IPS DF 4.7 (cell line): ENCODE data around the gene B4GALT4.
"Not testable (repeated sequence)": the region's sequence is repeated elsewhere in the genome, so short reads cannot be mapped to it uniquely, and the experiment has no call there.

Experiments
- DNase-seq: peaks from one replicate; pipeline ENCODE4 v3.0.0-alpha.2; 2013; ENCODE audit warnings: low spot score; ENCODE audit errors: extremely low read depth

B4GALT4 gene

DNA sequence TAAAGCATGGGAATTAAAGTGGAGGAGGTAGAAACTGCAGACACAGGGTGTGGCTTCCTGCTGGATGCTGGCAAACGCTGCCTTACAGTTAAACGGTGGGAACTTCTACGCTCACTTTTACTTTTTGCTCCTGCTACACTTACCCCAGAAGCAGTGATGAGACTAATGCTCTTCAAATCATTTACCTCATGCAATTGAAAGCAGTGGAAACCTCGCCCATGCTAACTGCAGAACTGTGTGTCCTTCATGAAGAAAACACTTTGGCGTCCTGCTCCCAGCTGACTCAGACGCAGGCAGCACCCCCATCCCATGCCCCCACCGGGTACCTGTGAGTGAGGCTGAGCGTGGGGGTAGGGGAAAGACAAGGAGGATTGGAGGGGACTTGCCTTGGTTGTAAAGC is 35.5 kb downstream of the B4GALT4 start:
- DNase-seq = no peak

DNA sequence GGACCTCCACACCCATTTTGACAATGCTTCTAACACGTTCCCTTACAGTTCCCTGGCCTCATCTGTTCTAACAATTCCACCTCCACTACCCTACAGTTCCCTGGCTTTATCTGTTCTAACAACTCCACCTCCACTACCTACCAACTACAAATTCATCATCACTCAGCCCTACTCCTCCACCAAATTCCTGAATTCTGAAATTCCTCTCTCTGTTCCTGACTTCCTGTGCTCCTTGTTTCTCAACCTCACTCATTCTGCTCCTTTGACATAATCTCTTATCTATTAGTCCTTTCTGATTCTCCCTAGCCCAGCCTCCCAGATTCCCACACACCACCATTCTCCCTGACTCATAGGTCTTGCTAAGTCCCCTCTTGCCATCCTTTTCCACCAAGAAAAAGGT is 44.8 kb downstream of the B4GALT4 start:
- no peak for DNase-seq

DNA sequence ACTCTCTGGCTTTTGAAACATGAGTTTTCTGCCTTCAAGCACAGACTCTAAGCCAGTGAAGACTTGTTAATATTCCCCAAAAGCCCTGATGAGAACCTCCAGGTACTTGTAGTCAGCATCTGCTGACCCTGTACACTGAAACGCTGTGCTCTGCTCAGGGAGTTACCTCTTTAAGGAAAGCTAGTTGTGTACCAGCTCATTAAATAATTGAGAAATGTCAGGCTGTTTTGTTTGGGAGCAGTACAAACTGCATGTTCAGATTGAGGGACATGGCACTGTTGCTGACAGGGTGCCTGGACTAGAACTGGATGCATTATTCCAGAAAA is 45.6 kb downstream of the B4GALT4 start:
- DNase-seq = no peak

DNA sequence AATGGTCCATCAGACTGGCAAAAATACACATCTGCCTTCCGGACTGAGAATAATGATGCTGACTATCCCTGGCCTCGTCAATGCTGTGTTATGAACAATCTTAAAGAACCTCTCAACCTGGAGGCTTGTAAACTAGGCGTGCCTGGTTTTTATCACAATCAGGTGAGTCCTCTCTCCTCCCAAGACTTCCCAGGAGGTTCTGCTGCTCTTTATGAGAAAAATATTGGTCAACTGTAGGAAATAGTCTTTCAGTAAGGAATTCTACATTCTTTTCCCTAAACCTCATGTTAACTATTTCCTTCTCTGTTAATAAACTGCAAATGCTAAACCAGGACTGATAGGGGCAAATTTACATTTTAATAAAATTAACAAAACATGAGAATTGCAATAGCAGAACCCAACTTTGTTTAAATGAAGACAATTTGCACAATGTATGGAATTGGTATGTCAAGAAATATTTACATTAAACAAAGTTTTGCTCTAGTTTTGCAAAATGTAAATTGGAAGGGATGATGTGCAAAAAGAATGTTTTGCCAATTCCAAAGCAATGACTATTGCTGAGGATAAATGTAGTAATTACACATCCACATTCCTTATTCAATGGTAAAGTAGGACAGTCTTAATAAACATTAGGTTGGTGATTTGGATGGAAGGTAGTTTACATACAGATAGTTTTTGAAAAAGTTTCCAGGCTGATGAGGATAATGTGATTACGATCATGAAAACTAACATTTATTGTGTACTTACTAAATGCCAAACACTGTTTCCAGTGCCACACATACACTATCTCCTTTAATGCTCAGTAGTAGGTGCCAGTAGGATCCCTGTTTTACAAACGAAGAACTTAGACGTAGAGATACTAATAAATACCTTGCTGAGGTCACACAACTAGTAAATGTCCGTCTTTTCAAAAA is 46.2 kb downstream of the B4GALT4 start:
- DNase-seq = no peak

DNA sequence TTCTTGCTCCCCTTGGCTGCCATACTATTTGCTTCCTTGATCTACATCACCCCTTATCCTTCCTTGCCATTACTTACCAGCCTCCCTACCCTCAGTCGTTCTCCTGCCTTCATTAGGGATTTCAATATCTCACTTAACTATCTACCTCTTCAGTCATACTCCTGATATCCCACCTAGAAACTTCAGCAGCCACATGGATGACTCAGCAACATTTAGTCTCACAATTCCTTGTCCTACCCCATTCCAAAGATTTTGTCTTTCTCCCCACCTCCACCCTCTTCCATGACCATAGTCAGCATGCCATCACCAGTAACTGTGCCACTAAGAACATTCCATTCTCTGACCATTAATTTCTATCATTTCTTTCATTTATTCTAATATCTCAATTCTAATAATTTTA is 48.9 kb downstream of the B4GALT4 start:
- DNase-seq = no peak

- DNase-seq = no peak
These were observed 53.4 kb downstream of the B4GALT4 start for GRCh38 chr3:119187266-119187665.

DNA sequence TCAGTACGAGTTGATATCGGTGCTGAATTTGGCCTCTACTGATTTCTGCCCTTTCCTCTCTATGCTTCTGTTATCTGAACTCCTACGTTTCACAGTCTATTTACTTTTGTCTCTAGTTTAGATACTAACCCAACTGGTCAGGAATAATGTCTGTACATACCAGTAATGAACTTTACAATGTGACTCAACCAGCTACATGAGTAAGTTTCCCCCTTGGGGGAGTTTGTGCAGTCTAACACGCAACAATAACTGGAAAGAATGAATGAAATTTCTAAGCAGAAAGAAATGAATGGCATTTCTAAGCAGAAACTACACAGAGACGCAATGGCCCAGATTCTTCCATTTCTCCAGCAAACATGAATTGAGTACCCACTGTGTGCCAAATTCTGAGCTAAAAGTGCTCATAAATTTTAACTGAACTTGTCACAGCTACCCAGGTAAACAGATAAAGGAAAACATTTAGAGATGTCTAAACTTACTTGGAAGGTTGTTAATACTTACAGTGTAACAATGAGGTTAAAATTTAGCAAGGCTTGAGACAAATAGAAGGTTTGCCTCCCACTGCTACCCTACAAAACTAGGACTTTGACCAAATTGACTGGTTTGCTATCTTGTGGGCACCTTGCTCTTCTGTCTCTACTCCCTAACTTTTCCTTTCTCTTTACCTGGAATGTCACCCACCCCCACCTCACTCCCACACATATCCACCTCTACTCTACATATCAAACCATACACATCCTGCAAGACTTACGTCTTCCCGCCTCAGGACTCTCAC is 55.7 kb downstream of the B4GALT4 start:
- no peak for DNase-seq

DNA sequence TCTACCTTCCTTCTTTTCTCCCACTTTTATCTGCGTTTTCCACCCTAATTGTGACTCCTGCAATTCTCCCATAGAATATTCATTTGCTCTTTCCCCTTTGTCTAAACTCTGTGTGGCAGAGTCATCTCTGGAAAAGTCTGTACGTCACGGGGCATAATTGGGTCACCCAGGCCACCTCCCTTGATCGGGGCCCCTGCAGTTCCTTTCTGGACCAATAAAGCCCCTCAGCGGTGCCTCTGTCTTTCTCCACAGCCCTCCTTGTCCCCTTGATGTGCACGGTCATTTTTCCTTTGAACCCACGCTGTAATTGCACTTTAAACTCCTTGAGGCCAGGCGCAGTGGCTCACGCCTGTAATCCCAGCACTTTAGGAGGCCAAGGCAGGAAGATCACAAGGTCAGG is 56.6 kb downstream of the B4GALT4 start:
- no peak for DNase-seq

DNA sequence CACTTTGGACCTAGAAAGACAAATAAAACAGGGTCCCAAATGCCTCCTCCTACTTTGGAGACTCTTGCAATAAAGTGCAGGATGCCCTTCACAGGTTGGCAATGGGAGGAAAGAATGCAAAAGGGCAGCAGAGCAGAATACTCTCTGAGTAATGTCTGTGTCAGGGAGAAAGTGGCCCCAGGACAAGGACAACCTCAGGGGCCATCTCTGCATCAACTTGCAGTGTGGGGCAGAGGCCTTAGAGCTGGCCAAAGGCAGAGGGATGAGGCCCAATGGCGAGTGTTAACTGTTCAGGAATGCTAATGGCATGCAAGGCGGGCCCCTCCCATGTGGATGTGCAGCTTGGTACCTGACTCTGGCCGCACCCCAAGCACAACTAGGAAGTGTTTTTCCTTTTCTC is 58.9 kb downstream of the B4GALT4 start:
- no peak for DNase-seq

GRCh38 chr3:119177321-119177720 is 63.4 kb downstream of the B4GALT4 start:
- no peak for DNase-seq

GRCh38 chr3:119176778-119177177 is 63.9 kb downstream of the B4GALT4 start:
- no peak for DNase-seq

DNA sequence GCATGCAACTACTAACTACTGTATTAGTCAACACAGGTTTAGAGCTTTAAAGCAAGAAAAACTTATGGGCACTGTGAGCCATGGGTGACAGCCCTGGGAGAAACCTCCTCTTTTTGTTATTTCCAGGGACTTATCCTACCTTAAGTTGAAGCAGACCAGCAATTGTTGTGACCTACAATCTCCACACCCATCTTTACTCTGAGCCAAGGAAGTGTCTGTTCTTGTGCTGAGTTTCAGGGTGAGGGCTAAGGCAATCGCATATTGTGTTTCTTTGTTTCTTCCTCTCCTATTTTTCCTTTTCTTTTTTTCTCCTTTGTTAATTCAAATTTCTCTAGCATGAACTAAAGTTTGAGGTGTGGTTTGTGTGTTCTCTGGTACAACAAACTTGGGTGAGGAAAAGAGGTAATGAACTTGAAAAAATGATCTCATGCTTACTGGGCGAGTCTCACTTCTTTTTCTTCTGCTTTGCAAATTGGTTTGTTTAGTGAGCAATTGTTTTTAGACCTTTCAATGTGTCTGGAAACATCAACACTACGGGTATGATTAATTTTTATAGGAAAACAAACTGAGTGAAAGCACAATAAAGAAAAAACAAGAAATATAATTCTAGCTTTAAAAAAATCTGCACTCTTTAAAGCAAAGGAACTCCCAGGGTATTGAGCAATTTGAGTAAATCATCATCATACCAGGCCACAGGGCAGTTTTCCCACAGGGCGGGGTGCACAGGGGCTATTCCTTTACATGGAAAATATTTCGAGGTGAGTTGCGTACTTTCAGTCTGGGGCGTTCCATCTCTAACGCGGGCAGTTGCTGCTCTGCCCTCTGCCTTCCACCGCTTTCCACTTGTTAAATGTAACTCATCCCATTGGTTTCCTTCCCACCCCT is 64.6 kb downstream of the B4GALT4 start:
- no peak for DNase-seq

DNA sequence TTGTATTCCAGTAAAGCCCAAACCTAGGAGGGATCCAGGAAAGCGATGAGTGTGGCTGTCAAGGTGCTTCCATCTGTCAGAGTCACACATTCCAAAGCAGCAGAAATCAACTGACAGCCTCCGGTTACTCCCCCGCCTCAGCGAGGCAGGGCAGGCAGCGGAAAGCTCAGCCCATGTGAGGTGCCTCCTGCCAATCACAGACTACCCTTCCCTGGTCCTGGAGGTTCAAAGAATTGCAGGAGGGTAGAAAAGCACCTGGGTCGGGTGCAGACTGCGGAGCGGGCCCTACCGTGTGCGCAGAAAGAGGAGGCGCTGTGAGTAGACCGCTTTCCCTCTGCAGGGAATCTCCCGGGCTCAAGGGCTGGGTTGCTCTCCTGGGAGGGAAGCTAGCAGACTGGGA is 67.4 kb downstream of the B4GALT4 start, which contains the start of gene UPK1B:
Gene UPK1B, plus strand, starts transcription at position 274 of the 400 bp plus-strand sequence. CDS start 13,144 bp downstream, outside the sequence.
- DNase-seq = peak; percentile 14

- DNase-seq = no peak
These were observed 69.9 kb downstream of the B4GALT4 start for GRCh38 chr3:119170821-119171220.

DNA sequence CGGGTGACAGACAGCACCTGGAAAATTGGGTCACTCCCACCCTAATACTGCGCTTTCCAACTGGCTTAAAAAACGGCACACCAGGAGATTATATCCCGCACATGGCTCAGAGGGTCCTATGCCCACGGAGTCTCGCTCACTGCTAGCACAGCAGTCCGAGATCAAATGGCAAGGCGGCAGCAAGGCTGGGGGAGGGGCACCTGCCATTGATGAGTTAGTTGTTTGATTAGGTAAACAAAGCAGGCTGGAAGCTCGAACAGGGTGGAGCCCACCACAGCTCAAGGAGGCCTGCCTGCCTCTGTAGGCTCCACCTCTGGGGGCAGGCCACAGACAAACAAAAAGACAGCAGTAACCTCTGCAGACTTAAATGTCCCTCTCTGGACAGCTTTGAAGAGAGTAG is 75.9 kb downstream of the B4GALT4 start:
- not testable (repeated sequence) for DNase-seq
